CD1c-positive myeloid dendritic cell (primary cell): Measurements from ENCODE around the gene TUBA1C.
A peak's percentile ranks its signal among the peaks of the same experiment; 100 is the strongest.
"Not testable (repeated sequence)": the region's sequence is repeated elsewhere in the genome, so short reads cannot be mapped to it uniquely, and the experiment has no call there.

Experiments
- DNase-seq: peaks from one replicate; pipeline ENCODE4 v3.0.0-alpha.2; 2016; ENCODE audit errors: extremely low spot score

TUBA1C gene

GRCh38 chr12:49310451-49311000, 45.6 kb downstream of the TUBA1C start:
- not testable (repeated sequence) for DNase-seq

DNA sequence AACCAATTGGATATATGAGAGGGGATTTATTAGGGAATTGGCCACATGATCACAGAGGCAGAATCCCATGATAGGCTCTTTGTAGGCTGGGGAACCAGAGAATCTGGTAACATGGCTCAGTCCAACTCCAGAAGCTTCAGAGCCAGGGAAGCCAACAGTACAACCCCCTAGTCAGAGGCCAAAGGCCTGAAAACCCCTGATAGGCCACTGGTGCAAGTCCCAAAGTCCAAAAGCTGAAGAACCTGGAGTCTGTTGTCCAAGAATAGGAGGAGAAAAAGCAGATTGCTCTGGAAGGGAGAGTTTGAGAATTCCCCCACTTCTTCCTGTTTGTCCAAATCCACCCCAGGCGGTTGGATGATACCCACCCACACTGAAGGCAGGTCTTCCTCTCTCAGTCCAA, 49.9 kb downstream of the TUBA1C start:
- no peak for DNase-seq

DNA sequence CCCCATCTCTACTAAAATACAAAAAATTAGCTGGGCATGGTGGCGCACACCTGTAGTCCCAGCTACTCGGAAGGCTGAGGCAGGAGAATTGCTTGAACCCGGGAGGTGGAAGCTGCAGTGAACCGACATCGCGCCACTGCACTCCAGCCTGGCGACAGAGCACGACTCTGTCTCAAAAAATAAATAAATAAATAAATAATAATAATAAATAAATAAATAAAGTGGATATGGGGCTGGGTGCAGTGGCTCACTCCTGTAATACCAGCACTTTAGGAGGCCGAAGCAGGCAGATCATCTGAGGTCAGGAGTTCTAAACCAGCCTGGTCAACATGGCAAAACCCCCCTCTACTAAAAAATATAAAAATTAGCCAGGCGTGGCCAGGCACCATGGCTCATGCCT, 52.2 kb downstream of the TUBA1C start:
- DNase-seq, result not testable (repeated sequence)

DNA sequence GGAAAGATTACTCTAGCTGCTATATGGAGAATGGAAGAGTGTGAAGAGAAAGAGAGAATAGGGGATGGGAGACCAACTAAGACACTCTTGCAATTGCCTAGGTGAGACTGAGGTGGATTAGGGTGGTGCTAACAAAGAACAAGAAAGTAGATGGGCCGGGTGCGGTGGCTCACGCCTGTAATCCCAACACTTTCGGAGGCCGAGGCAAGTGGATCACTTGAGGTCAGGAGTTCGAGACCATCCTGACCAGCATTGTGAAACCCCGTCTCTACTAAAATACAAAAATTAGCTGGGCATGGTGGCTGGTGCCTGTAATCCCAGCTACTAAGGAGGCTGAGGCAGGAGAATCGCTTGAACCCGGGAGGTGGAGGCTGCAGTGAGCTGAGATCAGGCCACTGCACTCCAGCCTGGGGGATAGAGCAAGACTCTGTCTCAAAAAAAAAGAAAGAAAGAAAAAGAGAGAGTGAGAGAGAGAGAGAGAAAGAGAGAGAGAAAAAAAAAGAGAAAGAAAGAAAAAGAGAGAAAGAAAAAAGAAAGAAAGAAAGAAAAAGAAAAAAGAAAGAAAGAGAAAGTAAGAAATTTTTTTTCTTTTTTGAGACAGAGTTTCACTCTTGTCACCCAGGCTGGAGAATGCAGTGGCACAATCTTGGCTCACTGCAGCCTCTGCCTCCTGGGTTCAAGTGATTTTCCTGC, 55.7 kb downstream of the TUBA1C start:
- DNase-seq, result not testable (repeated sequence)

DNA sequence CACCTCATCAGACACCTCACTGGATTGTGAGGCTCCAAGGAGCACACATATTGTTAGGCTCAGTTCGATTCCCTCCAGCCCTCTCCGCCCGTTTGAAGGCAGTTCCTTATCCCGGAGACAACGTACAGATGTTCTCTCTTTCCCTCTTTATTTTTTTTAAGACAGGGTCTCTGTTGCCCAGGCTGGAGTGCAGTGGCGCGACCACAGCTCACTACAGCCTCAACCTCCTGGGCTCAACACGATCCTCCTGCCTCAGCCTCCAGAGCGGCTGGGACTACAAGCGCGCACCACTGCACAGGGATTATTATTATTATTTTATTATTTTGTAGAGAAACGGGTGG, 57.5 kb downstream of the TUBA1C start:
- DNase-seq, result no peak

DNA sequence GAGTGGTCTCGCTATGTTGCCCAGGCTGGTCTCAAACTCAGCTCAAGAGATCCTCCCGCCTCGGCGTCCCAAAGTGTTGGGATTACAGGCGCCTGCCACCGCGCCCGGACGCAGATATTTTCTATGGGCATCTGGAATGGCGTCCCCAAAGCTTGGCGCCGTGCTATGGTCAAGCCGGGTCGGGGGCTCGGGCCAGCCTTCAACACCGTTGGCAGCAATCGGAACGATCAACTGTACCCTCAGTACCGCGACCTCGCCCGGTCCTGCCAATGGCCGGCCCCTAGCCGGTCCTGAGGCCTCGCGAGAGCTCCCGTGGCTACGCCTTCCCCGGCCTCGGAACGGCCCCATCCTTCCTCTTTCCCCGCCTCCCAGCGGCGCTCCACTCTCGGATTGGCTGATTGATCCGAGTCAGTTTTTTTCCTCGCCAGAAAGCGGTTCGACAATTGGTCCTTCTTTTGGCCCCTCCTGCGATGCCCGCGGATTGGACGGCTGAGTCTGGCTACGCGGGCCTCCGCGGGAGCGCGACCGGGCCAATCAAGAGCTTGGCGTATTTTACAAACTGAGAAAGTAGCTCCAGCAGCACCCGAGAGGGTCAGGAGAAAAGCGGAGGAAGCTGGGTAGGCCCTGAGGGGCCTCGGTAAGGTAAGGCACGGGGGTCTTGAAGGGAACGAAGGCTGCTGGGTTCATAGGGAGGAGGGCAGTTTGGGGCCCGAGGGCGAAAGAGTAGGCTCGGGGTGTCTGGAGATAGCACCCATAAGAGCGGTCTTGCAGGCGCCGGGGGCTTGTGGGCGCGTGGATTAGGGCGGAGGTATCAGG, 58.0 kb downstream of the TUBA1C start, which contains the start of gene TROAP:
Gene TROAP (plus strand): TSS at position 548 of the 816 bp plus-strand sequence. CDS start 354 bp downstream, outside the sequence.
- peak; percentile 99 for DNase-seq

DNA sequence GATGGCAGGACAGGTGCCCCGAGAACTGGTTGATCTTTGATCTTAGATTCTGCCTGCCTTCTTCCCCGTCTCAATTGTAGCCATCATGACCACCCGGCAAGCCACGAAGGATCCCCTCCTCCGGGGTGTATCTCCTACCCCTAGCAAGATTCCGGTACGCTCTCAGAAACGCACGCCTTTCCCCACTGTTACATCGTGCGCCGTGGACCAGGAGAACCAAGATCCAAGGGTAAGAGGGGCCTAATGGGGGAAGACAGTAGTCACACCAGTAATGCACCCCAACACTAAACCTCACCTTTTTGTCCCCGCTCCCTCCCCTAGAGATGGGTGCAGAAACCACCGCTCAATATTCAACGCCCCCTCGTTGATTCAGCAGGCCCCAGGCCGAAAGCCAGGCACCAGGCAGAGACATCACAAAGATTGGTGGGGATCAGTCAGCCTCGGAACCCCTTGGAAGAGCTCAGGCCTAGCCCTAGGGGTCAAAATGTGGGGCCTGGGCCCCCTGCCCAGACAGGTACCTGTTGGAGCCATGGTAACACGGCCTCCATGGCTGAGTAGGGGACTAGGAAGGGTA, 58.7 kb downstream of the TUBA1C start:
- DNase-seq, result no peak
